Natural killer cell treated with Interleukin-12 subunit alpha and Interleukin-12 subunit beta and Interleukin-15 and Interleukin-18, amount 100 ng/mL, for 72 hours (primary cell): ENCODE measurements around the gene PARS2. TPM values are rescaled to one million over a fixed set of nuclear protein-coding genes. Genes with fewer than 3 reads are reported as not detected.

Experiments
- ATAC-seq, 2 donors: fragments of 150-1000 bp; cut with Tn5 transposase in 1 of 2; sonication (Bioruptor Pico), chemical (Tn5 transposase) in 1 of 2; 2 replicates each; pipeline ENCODE4 v1.10.0; 2021
- DNase-seq: peaks from one replicate; pipeline ENCODE4 v3.0.0; 2022; ENCODE audit warnings: low spot score
- H3K27ac Mint-ChIP-seq, 2 donors: 1 replicate in 1 of 2; 2 replicates in 1 of 2; pipeline ENCODE4 v1.8.0; 2022; ENCODE audit warnings: mixed read lengths in 2 of 2, mild to moderate bottlenecking in 1 of 2, moderate library complexity in 1 of 2
- H3K27me3 Mint-ChIP-seq, 2 donors: 1 replicate in 1 of 2; 2 replicates in 1 of 2; pipeline ENCODE4 v1.8.0; 2022; ENCODE audit warnings: mixed read lengths in 2 of 2
- H3K36me3 Mint-ChIP-seq: one replicate; pipeline ENCODE4 v1.8.0; 2022; ENCODE audit warnings: mixed read lengths
- H3K4me1 Mint-ChIP-seq, 2 donors: 1 replicate in 1 of 2; 2 replicates in 1 of 2; pipeline ENCODE4 v1.8.0; 2022; ENCODE audit warnings: low read depth in 2 of 2, mixed read lengths in 2 of 2, mild to moderate bottlenecking in 1 of 2
- H3K4me3 Mint-ChIP-seq: one replicate; pipeline ENCODE4 v1.8.0; 2022; ENCODE audit warnings: mixed read lengths
- H3K9me3 Mint-ChIP-seq: 2 replicates; pipeline ENCODE4 v1.8.0; 2022; ENCODE audit warnings: mixed read lengths
- total RNA-seq, 2 donors: library from RNA; stranded (reverse); gene quantifications; one replicate each; pipeline ENCODE4 v1.2.3, GENCODE V29; 2022

Gene PARS2
- total RNA-seq, 2 donors from 2014 or later: 4.6 to 4.9 TPM

GRCh38 chr1:54794451-54795355 lies 30.4 kb upstream of the PARS2 start:
- ATAC-seq (no peak), DNase-seq (no peak)
- H3K27me3 Mint-ChIP-seq: no peaks in the 10 kb centered on the region
- H3K9me3 Mint-ChIP-seq: no peaks in the 10 kb centered on the region
- peak overlapping the region; percentile 47 to 96 for H3K27ac Mint-ChIP-seq
- no peak overlapping the region for H3K4me3 Mint-ChIP-seq
- H3K4me1 Mint-ChIP-seq: peaks cover 46 to 51% of the 10 kb centered on the region in 2 donors
- H3K36me3 Mint-ChIP-seq: no peaks in the 10 kb centered on the region

- peaks cover 37 to 42% of the 10 kb centered on the region in 2 donors for H3K4me1 Mint-ChIP-seq
Observed at GRCh38 chr1:54792686-54793282, 28.5 kb upstream of the PARS2 start.

GRCh38 chr1:54791880-54792522 lies 27.7 kb upstream of the PARS2 start:
- ATAC-seq (peak in 1 of 2 donors; percentile 37), DNase-seq (no peak)
- H3K27ac Mint-ChIP-seq: no peak overlapping the region
- H3K9me3 Mint-ChIP-seq: no peaks in the 10 kb centered on the region
- H3K36me3 Mint-ChIP-seq: no peaks in the 10 kb centered on the region
- no peaks in the 10 kb centered on the region for H3K27me3 Mint-ChIP-seq
- peaks cover 33 to 45% of the 10 kb centered on the region in 2 donors for H3K4me1 Mint-ChIP-seq
- no peak overlapping the region for H3K4me3 Mint-ChIP-seq

More at GRCh38 chr1:54792686-54793282, 28.5 kb upstream of the PARS2 start:
- H3K27ac Mint-ChIP-seq: no peak overlapping the region
- no peak for ATAC-seq
- no peaks in the 10 kb centered on the region for H3K36me3 Mint-ChIP-seq
- H3K9me3 Mint-ChIP-seq: no peaks in the 10 kb centered on the region
- H3K4me3 Mint-ChIP-seq: no peak overlapping the region
- no peak for DNase-seq
- H3K27me3 Mint-ChIP-seq: no peaks in the 10 kb centered on the region

- Mint-ChIP-seq H3K27ac (peak overlapping the region; percentile 9 to 57), H3K4me1 (peaks cover 13 to 26% of the 10 kb centered on the region in 2 donors), H3K4me3 (no peak overlapping the region), H3K36me3 (no peaks in the 10 kb centered on the region), H3K9me3 (no peaks in the 10 kb centered on the region), H3K27me3 (no peaks in the 10 kb centered on the region)
- ATAC-seq: no peak
- DNase-seq: no peak
Observed at GRCh38 chr1:54788459-54788858, 24.1 kb upstream of the PARS2 start.

- H3K27ac Mint-ChIP-seq: no peak overlapping the region
- ATAC-seq (no peak), DNase-seq (no peak)
- no peaks in the 10 kb centered on the region for H3K36me3 Mint-ChIP-seq
- no peaks in the 10 kb centered on the region for H3K27me3 Mint-ChIP-seq
- H3K9me3 Mint-ChIP-seq: no peaks in the 10 kb centered on the region
- peaks cover 13 to 26% of the 10 kb centered on the region in 2 donors for H3K4me1 Mint-ChIP-seq
- H3K4me3 Mint-ChIP-seq: no peak overlapping the region
Observed at GRCh38 chr1:54787604-54788003, 23.3 kb upstream of the PARS2 start.

GRCh38 chr1:54786778-54787177 lies 22.5 kb upstream of the PARS2 start:
- no peak overlapping the region for H3K4me3 Mint-ChIP-seq
- no peaks in the 10 kb centered on the region for H3K36me3 Mint-ChIP-seq
- H3K9me3 Mint-ChIP-seq: no peaks in the 10 kb centered on the region
- H3K4me1 Mint-ChIP-seq: peaks cover 13 to 27% of the 10 kb centered on the region in 2 donors
- DNase-seq: no peak
- ATAC-seq: no peak
- peak overlapping the region in 1 of 2 donors; percentile 84 for H3K27ac Mint-ChIP-seq
- H3K27me3 Mint-ChIP-seq: no peaks in the 10 kb centered on the region

- no peaks in the 10 kb centered on the region for H3K27me3 Mint-ChIP-seq
- no peak overlapping the region for H3K4me3 Mint-ChIP-seq
- ATAC-seq (no peak), DNase-seq (no peak)
- peaks cover 4 to 25% of the 10 kb centered on the region in 2 donors for H3K4me1 Mint-ChIP-seq
- no peaks in the 10 kb centered on the region for H3K9me3 Mint-ChIP-seq
- H3K27ac Mint-ChIP-seq: no peak overlapping the region
- H3K36me3 Mint-ChIP-seq: no peaks in the 10 kb centered on the region
Observed at GRCh38 chr1:54784066-54784465, 19.7 kb upstream of the PARS2 start.

GRCh38 chr1:54782588-54782987 lies 18.3 kb upstream of the PARS2 start:
- ATAC-seq: no peak
- Mint-ChIP-seq H3K27ac (no peak overlapping the region), H3K36me3 (no peaks in the 10 kb centered on the region), H3K4me3 (no peak overlapping the region), H3K9me3 (no peaks in the 10 kb centered on the region), H3K27me3 (no peaks in the 10 kb centered on the region), H3K4me1 (peaks cover 0 to 24% of the 10 kb centered on the region in 2 donors)
- DNase-seq: no peak

GRCh38 chr1:54782156-54782555 lies 17.8 kb upstream of the PARS2 start:
- Mint-ChIP-seq H3K9me3 (no peaks in the 10 kb centered on the region), H3K27me3 (no peaks in the 10 kb centered on the region), H3K36me3 (no peaks in the 10 kb centered on the region), H3K4me3 (no peak overlapping the region), H3K4me1 (peaks cover 0 to 22% of the 10 kb centered on the region in 2 donors), H3K27ac (peak overlapping the region in 1 of 2 donors; percentile 50)
- ATAC-seq (no peak), DNase-seq (no peak)

GRCh38 chr1:54781023-54781723 lies 16.9 kb upstream of the PARS2 start:
- no peaks in the 10 kb centered on the region for H3K9me3 Mint-ChIP-seq
- ATAC-seq: no peak

GRCh38 chr1:54777431-54777830 lies 13.1 kb upstream of the PARS2 start:
- ATAC-seq: no peak
- Mint-ChIP-seq H3K36me3 (no peaks in the 10 kb centered on the region), H3K4me1 (peaks cover 0 to 18% of the 10 kb centered on the region in 2 donors), H3K4me3 (no peak overlapping the region), H3K9me3 (no peaks in the 10 kb centered on the region), H3K27ac (no peak overlapping the region), H3K27me3 (no peaks in the 10 kb centered on the region)
- no peak for DNase-seq

More at GRCh38 chr1:54781023-54781723, 16.9 kb upstream of the PARS2 start:
- no peaks in the 10 kb centered on the region for H3K36me3 Mint-ChIP-seq
- H3K4me3 Mint-ChIP-seq: no peak overlapping the region
- H3K27ac Mint-ChIP-seq: peak overlapping the region in 1 of 2 donors; percentile 50
- no peak for DNase-seq
- peaks cover 0 to 14% of the 10 kb centered on the region in 2 donors for H3K4me1 Mint-ChIP-seq
- H3K27me3 Mint-ChIP-seq: no peaks in the 10 kb centered on the region

- H3K36me3 Mint-ChIP-seq: no peaks in the 10 kb centered on the region
- H3K9me3 Mint-ChIP-seq: no peaks in the 10 kb centered on the region
- peaks cover 0 to 18% of the 10 kb centered on the region in 2 donors for H3K4me1 Mint-ChIP-seq
- H3K4me3 Mint-ChIP-seq: no peak overlapping the region
- H3K27me3 Mint-ChIP-seq: no peaks in the 10 kb centered on the region
- H3K27ac Mint-ChIP-seq: no peak overlapping the region
- DNase-seq (no peak), ATAC-seq (no peak)
Observed at GRCh38 chr1:54777011-54777410, 12.7 kb upstream of the PARS2 start.
